ENCODE measurements around the gene OAS2. TPM values are rescaled to one million over a fixed set of nuclear protein-coding genes. Genes with fewer than 3 reads are reported as not detected.

OAS2 gene
- total and polyA plus RNA-seq, 12 donors, result 3.3 to 24.2 (median 8.4) TPM

DNA sequence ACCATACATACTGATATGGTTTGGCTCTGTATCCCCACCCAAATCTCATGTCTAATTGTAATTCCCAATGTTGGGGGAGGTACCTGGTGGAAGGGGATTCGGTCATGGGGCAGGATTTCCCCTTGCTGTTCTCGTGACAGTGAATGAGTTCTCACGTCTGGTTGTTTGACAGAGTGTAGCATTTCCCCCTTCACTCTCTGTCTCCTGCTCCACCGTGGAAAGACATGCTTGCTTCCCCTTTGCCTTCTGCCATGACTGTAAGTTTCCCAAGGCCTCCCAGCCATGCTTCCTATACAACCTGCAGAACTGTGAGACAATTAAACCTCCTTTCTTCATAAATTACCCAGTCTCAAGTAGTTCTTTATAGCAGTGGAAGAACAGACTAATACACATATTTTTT lies 49.4 kb downstream of the OAS2 start:
- peaks cover 0 to 20% (median 4%) of the 10 kb centered on the region in 7 donors for H3K27me3 ChIP-seq
- H3K4me1 ChIP-seq, result no peaks in the 10 kb centered on the region
- no peak for DNase-seq
- no peak overlapping the region for H3K4me3 ChIP-seq
- no peaks in the 10 kb centered on the region for H3K9me3 ChIP-seq
- TF ChIP-seq CTCF (IDR thresholded peaks at IDR 0.05), result no peak
- WGBS, 2 donors, result 51 to 55% methylated on average over 4 of the region's 4 CpGs
- no peak for ATAC-seq
- no peaks in the 10 kb centered on the region for H3K36me3 ChIP-seq
- intact Hi-C loops (cut with DNase I), result loop anchor here in 1 of 10 donors (10.0 kb wide), 1 partner anchor 133 kb away; no protein-coding TSS in a partner anchor
- H3K27ac ChIP-seq, result no peak overlapping the region

- WGBS, 2 donors, result 9 to 10% methylated on average over 9 of the region's 9 CpGs
- TF ChIP-seq CTCF (IDR thresholded peaks at IDR 0.05), result peak; percentile 28 to 76 (median 68)
- Histone ChIP-seq H3K36me3 (no peaks in the 10 kb centered on the region), H3K27me3 (peaks cover 0 to 22% (median 4%) of the 10 kb centered on the region in 7 donors), H3K4me3 (no peak overlapping the region), H3K9me3 (no peaks in the 10 kb centered on the region), H3K27ac (no peak overlapping the region), H3K4me1 (no peaks in the 10 kb centered on the region)
- intact Hi-C loops (cut with DNase I), result loop anchor here in 5 of 10 donors (2.0 to 10.0 kb wide), 5 partner anchors 38 to 136 kb away; no protein-coding TSS in a partner anchor
- ATAC-seq (peak in 7 of 8 donors; percentile 41 to 83 (median 46)), DNase-seq (peak in 1 of 2 donors; percentile 13)
These were observed 52.7 kb downstream of the OAS2 start for GRCh38 chr12:113030875-113031525.

- DNase-seq, result no peak
- peaks cover 0 to 31% (median 14%) of the 10 kb centered on the region in 7 donors for H3K27me3 ChIP-seq
- H3K36me3 ChIP-seq, result no peaks in the 10 kb centered on the region
- 63 to 82% methylated on average over 4 of the region's 4 CpGs for WGBS, 2 donors
- H3K4me1 ChIP-seq, result peaks cover 0 to 18% (median 5%) of the 10 kb centered on the region in 9 donors
- peak overlapping the region in 2 of 10 donors; percentile 28 to 55 for H3K27ac ChIP-seq
- no peak overlapping the region for H3K4me3 ChIP-seq
- peaks cover 0 to 5% (median 0%) of the 10 kb centered on the region in 11 donors for H3K9me3 ChIP-seq
- intact Hi-C loops (cut with DNase I), result loop anchor here in 2 of 10 donors (10.0 kb wide), 1 partner anchor 145 kb away; no protein-coding TSS in a partner anchor
- TF ChIP-seq CTCF (IDR thresholded peaks at IDR 0.05), result no peak
- peak in 1 of 8 donors; percentile 4 for ATAC-seq
These were observed 61.7 kb downstream of the OAS2 start for GRCh38 chr12:113039911-113040445.

GRCh38 chr12:113040722-113041171 lies 62.4 kb downstream of the OAS2 start:
- Histone ChIP-seq H3K4me1 (peaks cover 0 to 18% (median 5%) of the 10 kb centered on the region in 9 donors), H3K4me3 (no peak overlapping the region), H3K27ac (peak overlapping the region in 3 of 10 donors; percentile 25 to 66 (median 53)), H3K36me3 (no peaks in the 10 kb centered on the region), H3K9me3 (peaks cover 0 to 5% (median 0%) of the 10 kb centered on the region in 11 donors), H3K27me3 (peaks cover 0 to 37% (median 14%) of the 10 kb centered on the region in 7 donors)
- DNase-seq, result peak; percentile 37 to 69
- no peak for TF ChIP-seq CTCF (IDR thresholded peaks at IDR 0.05)
- 51 to 65% methylated on average over 7 of the region's 7 CpGs for WGBS, 2 donors
- ATAC-seq, result peak; percentile 73 to 98 (median 93)
- intact Hi-C loops (cut with DNase I), result no loop called here
